Neural cell (in vitro differentiated cells): Measurements from ENCODE around the gene RPS28. TPM values are rescaled to one million over a fixed set of nuclear protein-coding genes. Genes with fewer than 3 reads are reported as not detected.
A peak's percentile ranks its signal among the peaks of the same experiment; 100 is the strongest.
"Not testable (repeated sequence)": the region's sequence is repeated elsewhere in the genome, so short reads cannot be mapped to it uniquely, and the experiment has no call there.

Experiments used
- H2AFZ ChIP-seq: fragments of 200-600, 300-800 bp; sonication (generic), shearing (Covaris generic); 2 replicates; pipeline ENCODE4 v1.6.0; 2014; ENCODE audit warnings: low read depth, mild to moderate bottlenecking, antibody characterized with exemption, low read length, moderate library complexity
- H3F3A ChIP-seq: fragments of 200-600 bp; shearing (Covaris generic); 2 replicates; pipeline ENCODE4 v1.6.1; 2016; ENCODE audit warnings: mild to moderate bottlenecking, moderate library complexity, mixed read lengths, antibody characterized with exemption, low read length; ENCODE audit not compliant: insufficient read depth, poor library complexity, severe bottlenecking
- H3K27ac ChIP-seq: fragments of 200-600, 300-800 bp; sonication (generic), shearing (Covaris generic); 2 replicates; pipeline ENCODE4 v1.5.1; 2014; ENCODE audit warnings: mild to moderate bottlenecking, low read length, moderate library complexity
- H3K27me3 ChIP-seq: fragments of 300-800, 200-600 bp; sonication (generic), shearing (Covaris generic); 2 replicates; pipeline ENCODE4 v1.6.0; 2014; ENCODE audit warnings: mild to moderate bottlenecking, low read depth, low read length, moderate library complexity; ENCODE audit not compliant: insufficient read depth
- H3K36me3 ChIP-seq: fragments of 300-800, 200-600 bp; sonication (generic), shearing (Covaris generic); 2 replicates; pipeline ENCODE4 v1.5.1; 2014; ENCODE audit warnings: mild to moderate bottlenecking, antibody characterized with exemption, low read length, moderate library complexity; ENCODE audit not compliant: insufficient read depth
- H3K4me2 ChIP-seq: fragments of 300-800, 200-600 bp; sonication (generic), shearing (Covaris generic); 2 replicates; pipeline ENCODE4 v1.6.0; 2014; ENCODE audit warnings: mild to moderate bottlenecking, low read length
- H3K4me3 ChIP-seq: fragments of 300-800, 200-600 bp; sonication (generic), shearing (Covaris generic); 2 replicates; pipeline ENCODE4 v1.5.1; 2014; ENCODE audit warnings: mild to moderate bottlenecking, low read length, moderate library complexity
- H3K79me2 ChIP-seq: fragments of 200-600 bp; shearing (Covaris generic); replicated peaks from 2 replicates; pipeline ENCODE4 v1.6.0; 2014; ENCODE audit warnings: mild to moderate bottlenecking, low read length, moderate library complexity; ENCODE audit not compliant: insufficient read depth
- H3K9ac ChIP-seq: fragments of 300-800, 200-600 bp; sonication (generic), shearing (Covaris generic); 2 replicates; pipeline ENCODE4 v1.6.1; 2016; ENCODE audit warnings: mild to moderate bottlenecking, low read length, mixed read lengths
- H3K9me2 ChIP-seq: fragments of 200-600 bp; shearing (Covaris generic); 2 replicates; pipeline ENCODE4 v1.6.1; 2016; ENCODE audit warnings: mild to moderate bottlenecking, low read length, mixed read lengths; ENCODE audit not compliant: insufficient read depth
- H3K9me3 ChIP-seq: fragments of 200-600, 300-800 bp; sonication (generic), shearing (Covaris generic); 2 replicates; pipeline ENCODE4 v1.6.1; 2016; ENCODE audit warnings: mild to moderate bottlenecking, mixed run types, low read length, moderate library complexity, mixed read lengths
- H4K20me1 ChIP-seq: fragments of 200-600 bp; shearing (Covaris generic); 2 replicates; pipeline ENCODE4 v1.6.1; 2016; ENCODE audit warnings: mild to moderate bottlenecking, mixed run types; ENCODE audit not compliant: insufficient read depth
- CTCF ChIP-seq: fragments of 450-650 bp; IDR thresholded peaks from 2 replicates; pipeline ENCODE4 v1.5.1; 2014; ENCODE audit warnings: antibody characterized with exemption, mild to moderate bottlenecking, moderate library complexity; ENCODE audit not compliant: poor library complexity, severe bottlenecking
- EP300 ChIP-seq: fragments of 450-650 bp; conservative IDR thresholded peaks from 2 replicates; pipeline ENCODE4 v1.6.1; 2014; ENCODE audit warnings: antibody characterized with exemption, mild to moderate bottlenecking, moderate library complexity; ENCODE audit not compliant: poor library complexity, severe bottlenecking
- EZH2 ChIP-seq: fragments of 200-600, 300-800 bp; shearing (Covaris generic), sonication (generic); IDR thresholded peaks from 2 replicates; pipeline ENCODE4 v1.6.1; 2014; ENCODE audit warnings: antibody characterized with exemption, low read length, borderline replicate concordance, mild to moderate bottlenecking; ENCODE audit not compliant: insufficient read depth, poor library complexity, severe bottlenecking
- MXI1 ChIP-seq: fragments of 450-650 bp; conservative IDR thresholded peaks from 2 replicates; pipeline ENCODE4 v1.6.1; 2014; ENCODE audit warnings: antibody characterized with exemption, mild to moderate bottlenecking; ENCODE audit not compliant: poor library complexity, severe bottlenecking
- POLR2AphosphoS5 ChIP-seq: IDR thresholded peaks from 2 replicates; pipeline ENCODE4 v1.6.1; 2012
- RAD21 ChIP-seq: fragments of 450-650 bp; conservative IDR thresholded peaks from 2 replicates; pipeline ENCODE4 v1.6.1; 2014; ENCODE audit warnings: antibody characterized with exemption, mild to moderate bottlenecking, moderate library complexity
- REST ChIP-seq: IDR thresholded peaks from 2 replicates; pipeline ENCODE4 v1.6.1; 2012; ENCODE audit warnings: borderline replicate concordance
- SMC3 ChIP-seq: fragments of 450-650 bp; conservative IDR thresholded peaks from 2 replicates; pipeline ENCODE4 v1.6.1; 2014; ENCODE audit warnings: antibody characterized with exemption, mild to moderate bottlenecking, moderate library complexity; ENCODE audit not compliant: poor library complexity
- TAF1 ChIP-seq: IDR thresholded peaks from 2 replicates; pipeline ENCODE4 v1.6.1; 2012; ENCODE audit warnings: low read depth
- polyA plus RNA-seq: library from polyadenylated mRNA; depleted of rRNA; stranded (reverse); fragments of >200 nt; gene quantifications from 2 replicates; pipeline ENCODE4 v1.2.3, GENCODE V29; 2014

RPS28 gene
- polyA plus RNA-seq, 1 donor from 2014 or later, result 192 TPM

GRCh38 chr19:8343483-8343844 is 22.2 kb downstream of the RPS28 start:
- no peaks in the 10 kb centered on the region for H3K9me2 ChIP-seq
- no peak overlapping the region for H3K4me2 ChIP-seq
- no peaks in the 10 kb centered on the region for H4K20me1 ChIP-seq
- TF ChIP-seq POLR2AphosphoS5 (no peak), CTCF (no peak), SMC3 (no peak), REST (no peak), MXI1 (no peak), EP300 (no peak), TAF1 (no peak), RAD21 (no peak), EZH2 (no peak)
- H3K27ac ChIP-seq, result no peak overlapping the region
- H3K36me3 ChIP-seq, result no peaks in the 10 kb centered on the region
- H3K9ac ChIP-seq, result no peak overlapping the region
- no peaks in the 10 kb centered on the region for H3F3A ChIP-seq
- no peaks in the 10 kb centered on the region for H3K9me3 ChIP-seq
- peak overlapping the region; percentile 31 for H3K4me3 ChIP-seq
- H3K27me3 ChIP-seq, result peaks cover 34% of the 10 kb centered on the region
- H2AFZ ChIP-seq, result no peak overlapping the region
- H3K79me2 ChIP-seq, result no peaks in the 10 kb centered on the region

- not testable (repeated sequence) for H3K9ac ChIP-seq
Measured at GRCh38 chr19:8349629-8350372, 28.5 kb downstream of the RPS28 start.

More at GRCh38 chr19:8349629-8350372, 28.5 kb downstream of the RPS28 start:
- H3K4me3 ChIP-seq, H2AFZ ChIP-seq, H3K36me3 ChIP-seq, H3K27me3 ChIP-seq, H3K4me2 ChIP-seq, H3K9me2 ChIP-seq, H3K9me3 ChIP-seq, H4K20me1 ChIP-seq, H3K27ac ChIP-seq, H3K79me2 ChIP-seq, H3F3A ChIP-seq: not testable (repeated sequence)
